GM18526 (cell line): ENCODE results near the gene GNPTG.

Source experiments
- POLR2A ChIP-seq: IDR thresholded peaks from 3 replicates; pipeline ENCODE4 v1.6.1; 2011; ENCODE audit not compliant: insufficient read length; ENCODE audit errors: extremely low read depth

The GNPTG gene

DNA sequence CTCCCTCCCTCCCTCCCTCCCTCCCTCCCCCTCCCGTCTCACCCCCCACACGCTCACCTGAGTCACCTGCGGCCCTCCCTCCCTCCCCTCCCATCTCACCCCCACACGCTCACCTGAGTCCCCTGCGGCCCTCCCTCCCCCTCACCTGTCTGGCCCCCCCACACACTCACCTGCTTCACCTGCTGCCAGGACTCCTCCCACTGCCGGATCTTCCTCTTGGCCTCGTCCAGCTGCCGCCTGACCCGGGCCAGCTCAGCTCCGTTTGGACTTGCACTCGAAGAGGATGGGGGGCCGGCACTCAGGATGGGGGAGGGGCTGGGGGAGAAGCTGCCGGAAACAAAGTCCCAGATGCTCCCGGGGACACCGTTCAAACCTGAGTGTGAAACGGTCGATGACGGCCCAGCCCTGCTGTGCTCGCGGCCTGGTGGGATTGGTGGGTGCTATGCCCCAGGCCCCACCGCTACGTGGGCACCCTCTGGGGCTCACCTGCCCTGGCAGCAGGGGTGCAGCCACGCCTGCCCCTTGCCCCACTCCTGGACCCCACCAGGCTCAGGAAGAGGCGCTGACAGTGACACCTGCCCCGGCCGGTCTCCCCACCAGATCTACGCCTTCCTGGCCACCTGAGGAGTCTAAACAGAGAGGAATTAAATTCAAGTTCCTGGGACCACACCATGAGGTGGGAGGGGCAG, 15.9 kb downstream of the GNPTG start:
- TF ChIP-seq POLR2A = no peak

- TF ChIP-seq POLR2A = no peak
These were observed 19.6 kb downstream of the GNPTG start for GRCh38 chr16:1371054-1371978.

DNA sequence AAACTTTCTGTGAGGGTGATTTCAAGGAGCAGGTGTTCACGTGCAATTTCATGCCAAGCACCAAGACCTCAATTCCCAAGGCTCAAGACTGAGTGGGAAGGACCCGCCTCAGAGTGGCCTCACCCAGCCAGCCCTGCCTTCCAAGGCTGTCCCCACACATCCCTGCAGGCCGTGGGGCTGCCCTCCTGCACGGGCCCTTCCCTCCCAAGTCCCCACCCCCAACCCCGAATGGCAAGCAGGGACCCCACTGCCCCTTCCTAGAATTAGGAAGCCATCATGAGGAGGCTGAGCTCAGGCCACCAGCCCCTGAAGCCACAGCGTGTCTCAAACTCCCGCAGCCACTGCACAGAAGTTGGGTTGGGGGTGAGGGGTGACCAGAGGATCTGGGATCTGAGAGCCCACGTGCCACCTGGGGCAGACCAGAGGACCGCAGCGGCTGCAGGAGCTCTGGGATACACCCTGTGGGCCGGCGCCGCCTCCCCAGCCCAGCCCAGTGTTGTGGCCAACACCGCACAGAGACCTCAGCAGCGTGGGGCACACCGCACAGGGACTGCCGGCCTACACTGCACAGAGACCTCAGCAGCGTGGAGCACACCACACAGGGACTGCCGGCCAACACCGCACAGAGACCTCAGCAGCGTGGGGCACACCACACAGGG, 20.7 kb downstream of the GNPTG start:
- TF ChIP-seq POLR2A = no peak

DNA sequence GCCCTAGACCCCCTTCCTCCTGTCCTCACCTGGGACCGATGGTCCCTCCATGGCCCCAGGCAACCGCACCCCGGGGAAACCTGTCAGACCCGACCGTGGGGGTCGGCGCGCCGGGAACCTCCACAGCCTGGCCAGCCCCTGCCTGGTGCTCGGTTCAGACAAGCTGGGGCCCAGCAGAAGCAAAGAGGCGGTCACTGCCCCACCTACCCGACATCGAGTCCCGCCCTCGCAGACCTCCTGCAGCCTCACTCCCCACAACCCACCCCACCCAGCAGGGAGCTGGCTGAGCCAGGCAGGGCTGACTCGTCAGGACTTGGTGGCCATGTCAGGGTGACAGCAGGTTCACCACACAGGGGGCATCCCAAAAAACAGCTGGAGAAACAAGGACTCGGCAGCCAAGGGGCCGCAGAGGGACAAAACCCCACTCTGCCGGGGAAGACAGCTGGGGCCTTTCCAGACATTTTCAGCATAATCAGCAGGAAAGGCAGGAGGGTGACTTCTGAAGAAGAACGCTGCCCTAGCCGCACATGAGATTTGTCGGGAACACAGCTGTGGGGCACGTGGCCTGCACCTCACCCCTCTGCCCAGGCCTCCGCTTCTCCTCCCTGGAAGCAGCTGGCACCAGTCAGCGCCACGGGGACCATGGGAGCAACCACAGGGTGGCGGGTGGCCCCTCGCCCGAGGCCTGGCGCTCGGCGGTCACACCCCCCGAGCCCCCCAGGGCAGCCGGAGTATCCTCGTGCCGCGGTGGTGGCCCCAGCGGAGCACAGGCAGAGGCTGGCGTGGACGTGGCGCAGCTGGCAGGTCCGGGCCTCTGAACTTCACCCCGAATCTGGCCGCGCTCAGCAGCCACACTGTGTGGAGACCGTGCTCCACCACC, 22.9 kb downstream of the GNPTG start:
- no peak for TF ChIP-seq POLR2A

GRCh38 chr16:1375298-1375640, 23.5 kb downstream of the GNPTG start:
- no peak for TF ChIP-seq POLR2A

- no peak for TF ChIP-seq POLR2A
These were observed 24.1 kb downstream of the GNPTG start for GRCh38 chr16:1375741-1376410.

- TF ChIP-seq POLR2A = no peak
These were observed 25.8 kb downstream of the GNPTG start for GRCh38 chr16:1377406-1378010.

DNA sequence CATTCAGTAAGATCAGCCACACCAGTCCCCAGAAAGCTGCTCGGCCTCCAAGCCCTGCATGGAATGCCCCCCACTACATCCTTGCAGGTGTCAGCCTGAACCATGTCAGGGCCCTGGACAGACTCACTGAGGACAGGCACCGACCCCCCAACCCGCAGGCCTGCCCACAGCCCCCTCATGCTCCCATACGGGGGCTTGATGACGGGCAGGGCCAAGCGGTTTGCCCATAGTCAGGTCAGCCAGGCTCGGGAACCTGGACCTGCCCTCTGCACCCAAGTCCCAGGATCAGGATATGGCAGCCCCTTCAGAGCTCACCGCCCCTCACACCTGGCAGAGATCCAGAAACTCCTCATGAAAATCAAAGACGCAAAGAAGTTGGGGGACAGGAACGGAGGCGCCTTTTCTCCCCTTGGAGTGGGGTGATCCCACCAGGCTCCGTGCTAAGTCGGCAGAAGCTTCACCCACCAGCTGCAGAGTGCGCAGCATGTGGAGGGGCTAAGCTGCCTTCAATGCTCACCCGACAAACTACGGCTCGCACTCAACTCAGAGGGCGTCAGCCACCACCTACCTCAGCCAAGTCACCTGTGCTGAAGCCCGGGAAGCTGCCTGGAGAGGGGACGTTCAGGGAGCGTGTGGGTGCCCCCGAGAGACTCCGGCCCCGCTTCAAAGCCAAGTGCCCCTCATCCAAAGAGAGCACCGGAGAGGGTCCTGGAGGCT, 26.5 kb downstream of the GNPTG start:
- TF ChIP-seq POLR2A = no peak

GRCh38 chr16:1378804-1379303, 27.1 kb downstream of the GNPTG start:
- TF ChIP-seq POLR2A = no peak

DNA sequence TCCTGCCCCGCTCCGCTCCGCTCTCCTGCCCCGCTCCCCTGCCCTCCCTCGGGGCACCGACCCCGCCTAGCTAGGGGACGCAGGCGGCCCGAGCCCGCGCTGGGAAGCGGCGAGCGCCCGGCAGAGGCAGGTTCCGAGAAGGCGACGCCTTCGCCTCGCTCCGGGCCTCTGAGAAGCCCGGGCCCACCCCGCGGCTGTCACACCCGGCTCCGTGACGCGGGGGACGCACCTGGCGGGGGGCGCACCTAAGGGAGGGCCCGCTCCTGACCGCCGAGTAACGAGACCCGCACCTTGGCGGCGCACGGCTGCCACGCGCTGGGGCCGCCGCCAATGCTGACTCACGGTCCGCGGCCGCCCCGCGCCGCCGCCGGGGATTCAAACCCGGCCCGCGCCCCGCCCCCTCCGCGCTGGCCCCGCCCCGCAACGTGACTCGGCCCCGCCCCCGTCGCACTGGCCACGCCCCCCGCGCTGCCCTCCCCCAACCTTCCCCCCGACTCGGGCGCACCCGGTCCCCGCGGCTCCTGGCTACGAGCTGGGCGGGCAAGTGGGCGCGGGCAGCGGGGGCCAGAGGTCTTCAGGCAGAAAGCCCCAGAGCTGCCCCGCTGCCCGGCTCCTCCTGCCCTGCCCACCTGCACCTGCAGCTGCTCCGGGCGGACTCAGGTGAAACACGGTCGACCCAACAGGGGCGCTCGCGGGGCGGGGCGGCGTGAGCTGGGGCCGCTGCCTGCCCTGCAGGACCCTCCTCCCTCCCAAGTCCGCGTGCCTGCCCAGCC, 27.8 kb downstream of the GNPTG start:
- TF ChIP-seq POLR2A = peak; percentile 78

- no peak for TF ChIP-seq POLR2A
These were observed 28.5 kb downstream of the GNPTG start for GRCh38 chr16:1380195-1380594.

- TF ChIP-seq POLR2A = no peak
These were observed 30.1 kb downstream of the GNPTG start for GRCh38 chr16:1381612-1382406.
